Keratinocyte (primary cell): Measurements from ENCODE around the gene HSP90AA1. TPM values are rescaled to one million over a fixed set of nuclear protein-coding genes. Genes with fewer than 3 reads are reported as not detected.

Source experiments
- DNase-seq: peaks from one replicate; pipeline ENCODE4 v3.0.0-alpha.2; 2011; ENCODE audit warnings: low read depth, missing footprints, low spot score
- FAIRE-seq: peaks from 2 replicates; lab custom pipeline; 2011; peaks lifted over from hg19 to GRCh38; lab: Jason Lieb, UNC
- H2AFZ ChIP-seq: 2 replicates; pipeline ENCODE4 v1.6.0; 2012; ENCODE audit warnings: low read length, control low read depth, inconsistent platforms; ENCODE audit not compliant: control insufficient read depth
- H3K27ac ChIP-seq: 2 replicates; pipeline ENCODE4 v1.5.1; 2011; ENCODE audit warnings: low read length; ENCODE audit not compliant: control insufficient read depth, insufficient read depth
- H3K27me3 ChIP-seq: 3 replicates; pipeline ENCODE4 v1.6.0; 2011; ENCODE audit warnings: low read length; ENCODE audit not compliant: control insufficient read depth, insufficient read depth; ENCODE audit errors: extremely low read depth
- H3K36me3 ChIP-seq, 2 experiments: 2 replicates in 1 of 2; 3 replicates in 1 of 2; pipeline ENCODE4 v1.5.1; 2011; ENCODE audit warnings: low read length in 2 of 2, mild to moderate bottlenecking in 1 of 2; ENCODE audit not compliant: control insufficient read depth in 2 of 2, insufficient read depth in 2 of 2; ENCODE audit errors: extremely low read depth in 1 of 2
- H3K4me1 ChIP-seq: 3 replicates; pipeline ENCODE4 v1.5.1; 2011; ENCODE audit warnings: low read length; ENCODE audit not compliant: control insufficient read depth, insufficient read depth; ENCODE audit errors: extremely low read depth
- H3K4me2 ChIP-seq: 3 replicates; pipeline ENCODE4 v1.6.0; 2011; ENCODE audit warnings: low read depth, low read length; ENCODE audit not compliant: control insufficient read depth, insufficient read depth; ENCODE audit errors: extremely low read depth
- H3K4me3 ChIP-seq, 3 experiments: fragments of 200-600 bp in 1 of 3; sonication (generic) in 1 of 3; 2 replicates in 2 of 3; 3 replicates in 1 of 3; pipeline ENCODE4 v1.5.1; 2011 to 2016; ENCODE audit warnings: low read length in 3 of 3, mild to moderate bottlenecking in 3 of 3, control low read depth in 2 of 3, inconsistent platforms in 1 of 3, low read depth in 1 of 3, mixed read lengths in 1 of 3, mixed run types in 1 of 3, moderate library complexity in 1 of 3; ENCODE audit not compliant: control insufficient read depth in 2 of 3, insufficient read depth in 2 of 3; ENCODE audit errors: extremely low read depth in 1 of 3
- H3K79me2 ChIP-seq: 2 replicates; pipeline ENCODE4 v1.6.0; 2012; ENCODE audit warnings: low read length; ENCODE audit not compliant: control insufficient read depth, insufficient read depth
- H3K9ac ChIP-seq: 3 replicates; pipeline ENCODE4 v1.6.0; 2011; ENCODE audit warnings: low read length; ENCODE audit not compliant: control insufficient read depth, insufficient read depth; ENCODE audit errors: extremely low read depth
- H3K9me1 ChIP-seq: 3 replicates; pipeline ENCODE4 v1.6.0; 2011; ENCODE audit warnings: low read length; ENCODE audit not compliant: control insufficient read depth, insufficient read depth; ENCODE audit errors: extremely low read depth
- H3K9me3 ChIP-seq: 2 replicates; pipeline ENCODE4 v1.5.1; 2012; ENCODE audit warnings: low read depth, low read length; ENCODE audit not compliant: control insufficient read depth
- H4K20me1 ChIP-seq: 3 replicates; pipeline ENCODE4 v1.6.0; 2011; ENCODE audit warnings: low read length; ENCODE audit not compliant: control insufficient read depth, insufficient read depth; ENCODE audit errors: extremely low read depth
- CTCF ChIP-seq, 3 experiments: IDR thresholded peaks in 1 of 3; conservative IDR thresholded peaks in 1 of 3; optimal IDR thresholded peaks in 1 of 3; 2 replicates in 2 of 3; 3 replicates in 1 of 3; pipeline versions ENCODE3 to v1.5.1; 2011; ENCODE audit warnings: low read length in 3 of 3, mild to moderate bottlenecking in 3 of 3, moderate library complexity in 2 of 3, control low read depth in 1 of 3, inconsistent platforms in 1 of 3; ENCODE audit not compliant: insufficient read depth in 2 of 3; ENCODE audit errors: extremely low read depth in 1 of 3
- EZH2 ChIP-seq: IDR thresholded peaks from one replicate; pipeline ENCODE4 v1.6.1; 2012; ENCODE audit warnings: inconsistent platforms, mild to moderate bottlenecking, low read length, moderate library complexity
- dilution Hi-C: fragments of 300-500 bp; cut with MboI; formaldehyde crosslinking; loops from one replicate; pipeline ENCODE4 v1.7.0; 2020; ENCODE audit warnings: low sequenced_read_pairs; ENCODE audit not compliant: extremely low pct_ligation_motif_present
- polyA plus RNA-seq, 5 experiments: library from polyadenylated mRNA; depleted of rRNA in 3 of 5; stranded (reverse) in 3 of 5; stranded (forward) in 1 of 5; unstranded in 1 of 5; fragments of >200 nt; gene quantifications; 1 replicate in 1 of 5; 2 replicates in 3 of 5; 3 replicates in 1 of 5; pipeline versions ENCODE4 v1.2.1 to v1.2.3, GENCODE V29; 2011 to 2012; ENCODE audit warnings: missing spikeins in 2 of 5, low read depth in 1 of 5, low replicate concordance in 1 of 5

The HSP90AA1 gene
- polyA plus RNA-seq, 1 donor (not counting 4 experiments of a cell fraction or from before 2014, with no cell fraction given): 898 TPM

- Histone ChIP-seq H3K4me2 (no peak overlapping the region), H3K4me3 (no peak overlapping the region), H3K4me1 (peaks cover 11% of the 10 kb centered on the region), H3K27me3 (no peaks in the 10 kb centered on the region), H3K9ac (no peak overlapping the region), H3K9me1 (no peaks in the 10 kb centered on the region), H2AFZ (no peak overlapping the region), H3K36me3 (peaks cover 0 to 2% of the 10 kb centered on the region in 2 experiments), H4K20me1 (no peaks in the 10 kb centered on the region), H3K9me3 (no peaks in the 10 kb centered on the region), H3K27ac (no peak overlapping the region), H3K79me2 (no peaks in the 10 kb centered on the region)
- FAIRE-seq (no peak), DNase-seq (no peak)
- no peak for TF ChIP-seq EZH2
- dilution Hi-C loops: no loop called here
Measured at GRCh38 chr14:102074415-102074964, 12.4 kb downstream of the HSP90AA1 start.

GRCh38 chr14:102071283-102071998 is 15.4 kb downstream of the HSP90AA1 start:
- TF ChIP-seq EZH2 (no peak), CTCF (optimal IDR thresholded peaks at IDR 0.05 in 1 of 3, IDR thresholded peaks at IDR 0.05 in 1 of 3, conservative IDR thresholded peaks at IDR 0.05 in 1 of 3; ENCODE audit: extremely low read depth in 1 of 3, insufficient read depth in 2 of 3, low read length in 3 of 3) (no peak)
- Histone ChIP-seq H3K9me3 (no peaks in the 10 kb centered on the region), H3K27me3 (no peaks in the 10 kb centered on the region), H3K36me3 (no peaks in the 10 kb centered on the region), H3K4me3 (no peak overlapping the region), H4K20me1 (no peaks in the 10 kb centered on the region), H3K4me1 (peaks cover 11% of the 10 kb centered on the region), H3K9ac (peak overlapping the region; percentile 1), H3K79me2 (no peaks in the 10 kb centered on the region), H2AFZ (peak overlapping the region; percentile 17), H3K9me1 (no peaks in the 10 kb centered on the region), H3K4me2 (peak overlapping the region; percentile 44), H3K27ac (peak overlapping the region; percentile 51)
- DNase-seq (no peak), FAIRE-seq (peak; percentile 91)
- dilution Hi-C loops: no loop called here
